Activated T-helper 2 cell treated with anti-CD3 and anti-CD28 coated beads, Interferon-gamma antibody, Interleukin-2, Interleukin-4, amounts not matched to agents 10 μg/mL and 5 μg/mL and 100 μg/mL, durations not matched to agents 14 hours and 24 hours and 36 hours (primary cell): Measurements from ENCODE around the gene PRKCE. TPM values are rescaled to one million over a fixed set of nuclear protein-coding genes. Genes with fewer than 3 reads are reported as not detected.

ENCODE experiments used
- DNase-seq: peaks from one replicate; pipeline ENCODE4 v3.0.0; 2021; ENCODE audit warnings: low spot score
- H3K27ac Mint-ChIP-seq: one replicate; pipeline ENCODE4 v1.8.0; 2021; ENCODE audit warnings: mixed read lengths
- H3K27me3 Mint-ChIP-seq: one replicate; pipeline ENCODE4 v1.8.0; 2021; ENCODE audit warnings: low read depth, mixed read lengths
- H3K36me3 Mint-ChIP-seq: one replicate; pipeline ENCODE4 v1.8.0; 2021; ENCODE audit warnings: low read depth, mixed read lengths
- H3K4me1 Mint-ChIP-seq: one replicate; pipeline ENCODE4 v1.8.0; 2021; ENCODE audit warnings: low read depth, mixed read lengths
- H3K4me3 Mint-ChIP-seq: one replicate; pipeline ENCODE4 v1.8.0; 2021; ENCODE audit warnings: low read depth, mild to moderate bottlenecking, moderate library complexity, mixed read lengths
- H3K9me3 Mint-ChIP-seq: one replicate; pipeline ENCODE4 v1.8.0; 2021; ENCODE audit warnings: mixed read lengths
- intact Hi-C: fragments of 100-400 bp; cut with micrococcal nuclease; formaldehyde crosslinking; loops from one replicate; pipeline ENCODE4 v1.15.1; 2023
- total RNA-seq: library from RNA; stranded (reverse); gene quantifications from 2 replicates; pipeline ENCODE4 v1.2.3, GENCODE V29; 2022

PRKCE gene
- total RNA-seq, 1 donor from 2014 or later: 21.5 TPM

- Mint-ChIP-seq H3K4me3 (peak overlapping the region; percentile 67), H3K27ac (no peak overlapping the region), H3K36me3 (no peaks in the 10 kb centered on the region), H3K4me1 (peaks cover 15% of the 10 kb centered on the region), H3K27me3 (peaks cover 41% of the 10 kb centered on the region), H3K9me3 (no peaks in the 10 kb centered on the region)
- no peak for DNase-seq
- intact Hi-C loops: loop anchor here (1.0 to 10.0 kb wide), 3 partner anchors 135 to 293 kb away; no protein-coding TSS in a partner anchor
These were observed 8.4 kb upstream of the PRKCE start for GRCh38 chr2:45643095-45643494.

GRCh38 chr2:45643543-45644542, 7.6 kb upstream of the PRKCE start:
- H3K4me1 Mint-ChIP-seq: peaks cover 15% of the 10 kb centered on the region
- no peaks in the 10 kb centered on the region for H3K36me3 Mint-ChIP-seq
- H3K27ac Mint-ChIP-seq: no peak overlapping the region
- no peaks in the 10 kb centered on the region for H3K9me3 Mint-ChIP-seq
- H3K27me3 Mint-ChIP-seq: peaks cover 38% of the 10 kb centered on the region
- peak overlapping the region; percentile 67 for H3K4me3 Mint-ChIP-seq
- intact Hi-C loops: loop anchor here (1.0 to 10.0 kb wide), 3 partner anchors 134 to 292 kb away; no protein-coding TSS in a partner anchor
- peak; percentile 59 for DNase-seq

GRCh38 chr2:45646289-45646688, 5.2 kb upstream of the PRKCE start:
- H3K9me3 Mint-ChIP-seq: no peaks in the 10 kb centered on the region
- H3K4me1 Mint-ChIP-seq: peaks cover 15% of the 10 kb centered on the region
- intact Hi-C loops: loop anchor here (10.0 kb wide), 1 partner anchor 199 kb away; no protein-coding TSS in a partner anchor
- no peak overlapping the region for H3K4me3 Mint-ChIP-seq
- no peak overlapping the region for H3K27ac Mint-ChIP-seq
- no peak for DNase-seq
- peaks cover 29% of the 10 kb centered on the region for H3K27me3 Mint-ChIP-seq
- H3K36me3 Mint-ChIP-seq: no peaks in the 10 kb centered on the region

- Mint-ChIP-seq H3K9me3 (no peaks in the 10 kb centered on the region), H3K4me1 (peaks cover 20% of the 10 kb centered on the region), H3K27ac (no peak overlapping the region), H3K36me3 (peaks cover 2% of the 10 kb centered on the region), H3K4me3 (no peak overlapping the region), H3K27me3 (peaks cover 26% of the 10 kb centered on the region)
- intact Hi-C loops: loop anchor here (10.0 kb wide), 1 partner anchor 197 kb away; no protein-coding TSS in a partner anchor
- no peak for DNase-seq
These were observed 4.1 kb upstream of the PRKCE start for GRCh38 chr2:45647356-45647755.

GRCh38 chr2:45647986-45648520, 3.4 kb upstream of the PRKCE start:
- DNase-seq: no peak
- peaks cover 27% of the 10 kb centered on the region for H3K4me1 Mint-ChIP-seq
- intact Hi-C loops: loop anchor here (10.0 kb wide), 1 partner anchor 197 kb away; no protein-coding TSS in a partner anchor
- H3K9me3 Mint-ChIP-seq: no peaks in the 10 kb centered on the region
- no peak overlapping the region for H3K27ac Mint-ChIP-seq
- H3K27me3 Mint-ChIP-seq: peaks cover 28% of the 10 kb centered on the region
- H3K36me3 Mint-ChIP-seq: peaks cover 7% of the 10 kb centered on the region
- H3K4me3 Mint-ChIP-seq: no peak overlapping the region

GRCh38 chr2:45648636-45649035, 2.8 kb upstream of the PRKCE start:
- peaks cover 7% of the 10 kb centered on the region for H3K36me3 Mint-ChIP-seq
- no peak for DNase-seq
- peaks cover 23% of the 10 kb centered on the region for H3K27me3 Mint-ChIP-seq
- peaks cover 23% of the 10 kb centered on the region for H3K4me1 Mint-ChIP-seq
- no peaks in the 10 kb centered on the region for H3K9me3 Mint-ChIP-seq
- H3K4me3 Mint-ChIP-seq: no peak overlapping the region
- intact Hi-C loops: loop anchor here (10.0 kb wide), 1 partner anchor 196 kb away; no protein-coding TSS in a partner anchor
- H3K27ac Mint-ChIP-seq: no peak overlapping the region

GRCh38 chr2:45649462-45649857, 2.0 kb upstream of the PRKCE start:
- no peaks in the 10 kb centered on the region for H3K9me3 Mint-ChIP-seq
- H3K4me1 Mint-ChIP-seq: peaks cover 25% of the 10 kb centered on the region
- intact Hi-C loops: loop anchor here (10.0 kb wide), 1 partner anchor 195 kb away; no protein-coding TSS in a partner anchor
- H3K36me3 Mint-ChIP-seq: peaks cover 12% of the 10 kb centered on the region
- H3K4me3 Mint-ChIP-seq: peak overlapping the region; percentile 81
- DNase-seq: no peak
- H3K27me3 Mint-ChIP-seq: peaks cover 16% of the 10 kb centered on the region
- peak overlapping the region; percentile 65 for H3K27ac Mint-ChIP-seq

- peaks cover 12% of the 10 kb centered on the region for H3K36me3 Mint-ChIP-seq
- H3K4me3 Mint-ChIP-seq: peak overlapping the region; percentile 81
- intact Hi-C loops: loop anchor here (10.0 kb wide), 1 partner anchor 195 kb away; no protein-coding TSS in a partner anchor
- peak; percentile 41 for DNase-seq
- peaks cover 16% of the 10 kb centered on the region for H3K27me3 Mint-ChIP-seq
- peak overlapping the region; percentile 80 for H3K27ac Mint-ChIP-seq
- H3K4me1 Mint-ChIP-seq: peaks cover 25% of the 10 kb centered on the region
- no peaks in the 10 kb centered on the region for H3K9me3 Mint-ChIP-seq
These were observed 1.3 kb upstream of the PRKCE start for GRCh38 chr2:45649858-45650811.

GRCh38 chr2:45650851-45651414, 542 bp upstream of the PRKCE start:
- H3K4me1 Mint-ChIP-seq: peaks cover 25% of the 10 kb centered on the region
- intact Hi-C loops: no loop called here
- H3K9me3 Mint-ChIP-seq: no peaks in the 10 kb centered on the region
- DNase-seq: peak; percentile 92
- peak overlapping the region; percentile 96 for H3K27ac Mint-ChIP-seq
- H3K27me3 Mint-ChIP-seq: peaks cover 12% of the 10 kb centered on the region
- peak overlapping the region; percentile 93 for H3K4me3 Mint-ChIP-seq
- H3K36me3 Mint-ChIP-seq: peaks cover 12% of the 10 kb centered on the region

- Mint-ChIP-seq H3K9me3 (no peaks in the 10 kb centered on the region), H3K27ac (peak overlapping the region; percentile 39), H3K27me3 (peaks cover 12% of the 10 kb centered on the region), H3K4me3 (peak overlapping the region; percentile 81), H3K36me3 (peaks cover 12% of the 10 kb centered on the region), H3K4me1 (peaks cover 25% of the 10 kb centered on the region)
- DNase-seq: no peak
- intact Hi-C loops: no loop called here
These were observed 886 bp downstream of the PRKCE start for GRCh38 chr2:45652090-45653031.
